NCI-H748 treated with DMSO at 0.1 percent for 48 hours (cell line): ENCODE results near the gene REG3A.

Experiments used
- DNase-seq: peaks from one replicate; lab custom pipeline; 2025; lab: John Stamatoyannopoulos, UW

The REG3A gene

GRCh38 chr2:79159653-79160052 lies at the start of gene REG3A:
TSS of gene REG3A (minus strand) at chr2:79159753. CDS start at chr2:79159405, 348 bp downstream.
- DNase-seq = no peak

GRCh38 chr2:79200762-79201161 lies 41.2 kb upstream of the REG3A start:
- DNase-seq = no peak

- DNase-seq = no peak
These were observed 32.3 kb upstream of the REG3A start for GRCh38 chr2:79191816-79192215.

- DNase-seq = no peak
These were observed 31.5 kb upstream of the REG3A start for GRCh38 chr2:79191081-79191480.

GRCh38 chr2:79189465-79189864 lies 29.9 kb upstream of the REG3A start:
- DNase-seq = no peak

GRCh38 chr2:79181617-79182016 lies 22.1 kb upstream of the REG3A start:
- DNase-seq = no peak

GRCh38 chr2:79180092-79180491 lies 20.5 kb upstream of the REG3A start:
- DNase-seq = peak; percentile 31

- no peak for DNase-seq
These were observed 19.5 kb upstream of the REG3A start for GRCh38 chr2:79179036-79179435.

- DNase-seq = no peak
These were observed 18.6 kb upstream of the REG3A start for GRCh38 chr2:79178076-79178674.

- no peak for DNase-seq
These were observed 11.9 kb upstream of the REG3A start for GRCh38 chr2:79171348-79171958.

- no peak for DNase-seq
These were observed 3.2 kb upstream of the REG3A start for GRCh38 chr2:79162801-79163200.

GRCh38 chr2:79162132-79162531 lies 2.6 kb upstream of the REG3A start:
- no peak for DNase-seq

- no peak for DNase-seq
These were observed 523 bp downstream of the REG3A start for GRCh38 chr2:79159030-79159429.

- DNase-seq = no peak
These were observed 3.6 kb downstream of the REG3A start for GRCh38 chr2:79155826-79156476.

- no peak for DNase-seq
These were observed 20.1 kb downstream of the REG3A start for GRCh38 chr2:79139423-79139822.

GRCh38 chr2:79138385-79138784 lies 21.2 kb downstream of the REG3A start:
- no peak for DNase-seq

GRCh38 chr2:79131687-79132086 lies 27.9 kb downstream of the REG3A start:
- DNase-seq = no peak

GRCh38 chr2:79129804-79130203 lies 29.7 kb downstream of the REG3A start:
- DNase-seq = no peak

GRCh38 chr2:79129260-79129659 lies 30.3 kb downstream of the REG3A start:
- no peak for DNase-seq

GRCh38 chr2:79128406-79128805 lies 31.1 kb downstream of the REG3A start:
- DNase-seq = no peak

GRCh38 chr2:79125721-79125985 lies 33.9 kb downstream of the REG3A start:
- DNase-seq = no peak

- no peak for DNase-seq
These were observed 34.4 kb downstream of the REG3A start for GRCh38 chr2:79124907-79125720.

- DNase-seq = no peak
These were observed 36.9 kb downstream of the REG3A start for GRCh38 chr2:79122676-79123075.
